CD14-positive monocyte (primary cell): ENCODE data around the gene AGXT2. TPM values are rescaled to one million over a fixed set of nuclear protein-coding genes. Genes with fewer than 3 reads are reported as not detected.

Experiments
- DNase-seq, 3 donors: peaks; one replicate each; pipeline ENCODE4 v3.0.0-alpha.2; 2011 to 2022
- H2AFZ ChIP-seq: 2 replicates; pipeline ENCODE4 v1.6.0; 2012; ENCODE audit warnings: mild to moderate bottlenecking, low read depth, low read length, inconsistent platforms; ENCODE audit not compliant: insufficient read depth, poor library complexity, severe bottlenecking
- H3K27ac ChIP-seq, 2 donors: 1 replicate in 1 of 2; 2 replicates in 1 of 2; pipeline ENCODE4 v1.5.1; 2012 to 2013; ENCODE audit warnings: low read length in 2 of 2, control low read depth in 1 of 2, inconsistent platforms in 1 of 2, low read depth in 1 of 2, mild to moderate bottlenecking in 1 of 2
- H3K27me3 ChIP-seq, 2 donors: one replicate each; pipeline versions ENCODE4 v1.6.0 to v1.6.1; 2011 to 2013; ENCODE audit warnings: low read length in 2 of 2; ENCODE audit not compliant: control insufficient read depth in 2 of 2, insufficient read depth in 2 of 2
- H3K36me3 ChIP-seq, 2 donors: replicated peaks in 1 of 2; 1 replicate in 1 of 2; 2 replicates in 1 of 2; pipeline versions ENCODE4 v1.5.1 to v1.6.1; 2012 to 2013; ENCODE audit warnings: low read length in 2 of 2, control low read depth in 1 of 2, inconsistent platforms in 1 of 2, mild to moderate bottlenecking in 1 of 2; ENCODE audit not compliant: insufficient read depth in 2 of 2, control insufficient read depth in 1 of 2
- H3K4me1 ChIP-seq, 2 donors: 1 replicate in 1 of 2; 2 replicates in 1 of 2; pipeline versions ENCODE4 v1.5.1 to v1.6.1; 2012 to 2013; ENCODE audit warnings: low read length in 2 of 2, control low read depth in 1 of 2, inconsistent platforms in 1 of 2, mild to moderate bottlenecking in 1 of 2, moderate library complexity in 1 of 2; ENCODE audit not compliant: insufficient read depth in 2 of 2, control insufficient read depth in 1 of 2
- H3K4me2 ChIP-seq: replicated peaks from 2 replicates; pipeline ENCODE3; 2012; ENCODE audit warnings: low read length, moderate library complexity, mild to moderate bottlenecking; ENCODE audit not compliant: poor library complexity, severe bottlenecking; ENCODE audit errors: extremely low read depth
- H3K4me3 ChIP-seq, 3 experiments: fragments of 200-600 bp in 1 of 3; sonication (generic) in 1 of 3; replicated peaks in 1 of 3; 1 replicate in 2 of 3; 2 replicates in 1 of 3; pipeline ENCODE4 v1.5.1; 2011 to 2013; ENCODE audit warnings: low read length in 3 of 3, mild to moderate bottlenecking in 3 of 3, control low read depth in 2 of 3, low read depth in 2 of 3, inconsistent platforms in 1 of 3, moderate library complexity in 1 of 3
- H3K79me2 ChIP-seq: 2 replicates; pipeline ENCODE4 v1.6.0; 2012; ENCODE audit warnings: mild to moderate bottlenecking, control low read depth, inconsistent platforms, low read length, moderate library complexity; ENCODE audit not compliant: insufficient read depth
- H3K9ac ChIP-seq: 2 replicates; pipeline ENCODE4 v1.6.0; 2017; ENCODE audit warnings: low read length, mild to moderate bottlenecking; ENCODE audit not compliant: insufficient read depth, poor library complexity, severe bottlenecking
- H3K9me3 ChIP-seq, 2 donors: replicated peaks in 1 of 2; 1 replicate in 1 of 2; 2 replicates in 1 of 2; pipeline versions ENCODE4 v1.5.1 to v1.6.1; 2012 to 2013; ENCODE audit warnings: low read length in 2 of 2, control low read depth in 1 of 2; ENCODE audit not compliant: control insufficient read depth in 1 of 2, insufficient read depth in 1 of 2
- H4K20me1 ChIP-seq: 2 replicates; pipeline ENCODE4 v1.6.0; 2012; ENCODE audit warnings: mild to moderate bottlenecking, low read length, control low read depth, moderate library complexity; ENCODE audit not compliant: insufficient read depth
- H3K27ac Mint-ChIP-seq, 7 donors: one replicate each; pipeline ENCODE4 v1.8.0; 2020; ENCODE audit warnings: mild to moderate bottlenecking in 7 of 7, mixed read lengths in 7 of 7, moderate library complexity in 6 of 7, inconsistent platforms in 2 of 7
- H3K27me3 Mint-ChIP-seq, 3 donors: one replicate each; pipeline ENCODE4 v1.8.0; 2021 to 2022; ENCODE audit warnings: low read depth in 3 of 3, mild to moderate bottlenecking in 3 of 3, mixed read lengths in 3 of 3, moderate library complexity in 3 of 3, inconsistent platforms in 1 of 3
- H3K36me3 Mint-ChIP-seq, 2 donors: one replicate each; pipeline ENCODE4 v1.8.0; 2020; ENCODE audit warnings: mixed read lengths in 2 of 2, inconsistent platforms in 1 of 2, mild to moderate bottlenecking in 1 of 2
- H3K4me1 Mint-ChIP-seq: one replicate; pipeline ENCODE4 v1.8.0; 2020; ENCODE audit warnings: mild to moderate bottlenecking, mixed read lengths
- H3K4me3 Mint-ChIP-seq, 2 donors: one replicate each; pipeline ENCODE4 v1.8.0; 2020; ENCODE audit warnings: mild to moderate bottlenecking in 2 of 2, mixed read lengths in 2 of 2, moderate library complexity in 1 of 2
- H3K9me3 Mint-ChIP-seq, 7 donors: one replicate each; pipeline ENCODE4 v1.8.0; 2020 to 2022; ENCODE audit warnings: mixed read lengths in 7 of 7, mild to moderate bottlenecking in 6 of 7, moderate library complexity in 6 of 7, inconsistent platforms in 2 of 7
- WGBS: methylation state at CpG from one replicate; pipeline ENCODE4 v1.1.5; 2013; ENCODE audit warnings: missing lambda C conversion rate; ENCODE audit not compliant: insufficient coverage; 5-methylcytosine and 5-hydroxymethylcytosine counted together
- intact Hi-C, 2 donors: fragments of 100-400 bp; cut with micrococcal nuclease; formaldehyde crosslinking; loops; one replicate each; pipeline versions ENCODE4 v1.15.0 to v1.15.1; 2023
- polyA plus RNA-seq, 3 donors: library from polyadenylated mRNA; depleted of rRNA in 1 of 3; unstranded in 2 of 3; stranded (reverse) in 1 of 3; fragments of 300-500 nt in 2 of 3; fragments of >200 nt in 1 of 3; fragmentation: Illumina TruSeq in 2 of 3; gene quantifications; 1 replicate in 2 of 3; 2 replicates in 1 of 3; pipeline ENCODE4 v1.2.3, GENCODE V29; 2012 to 2021
- TF ChIP-seq, protein P1 (sequence below): fragments of 200-600 bp; IDR thresholded peaks from one replicate; pipeline ENCODE4 v1.8.0; 2022; ENCODE audit warnings: antibody characterized with exemption, mild to moderate bottlenecking

The AGXT2 gene
- polyA plus RNA-seq, 3 donors: not detected

DNA sequence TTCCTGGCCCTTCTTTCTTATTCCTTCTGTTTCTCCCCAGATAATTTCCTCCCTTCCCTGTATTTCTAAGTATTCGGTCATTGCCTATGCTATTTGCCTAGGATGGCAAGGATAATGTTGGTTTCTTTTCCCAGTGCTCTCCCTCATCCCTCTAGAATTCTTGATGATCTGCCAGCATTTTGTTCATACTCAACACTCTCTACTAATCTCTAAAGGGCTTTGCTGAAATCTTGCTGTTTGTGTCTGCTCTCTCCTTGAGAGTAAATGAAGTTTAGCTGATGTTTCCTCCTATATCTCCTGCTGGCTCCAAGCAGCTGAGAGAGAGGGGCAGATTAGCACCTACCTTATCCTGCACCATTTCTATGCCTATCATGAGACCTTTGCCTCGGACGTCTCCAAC is 38.1 kb downstream of the AGXT2 start:
- H3K27me3 Mint-ChIP-seq: peaks cover 0 to 8% (median 5%) of the 10 kb centered on the region in 3 donors
- H3K36me3 Mint-ChIP-seq: no peaks in the 10 kb centered on the region

DNA sequence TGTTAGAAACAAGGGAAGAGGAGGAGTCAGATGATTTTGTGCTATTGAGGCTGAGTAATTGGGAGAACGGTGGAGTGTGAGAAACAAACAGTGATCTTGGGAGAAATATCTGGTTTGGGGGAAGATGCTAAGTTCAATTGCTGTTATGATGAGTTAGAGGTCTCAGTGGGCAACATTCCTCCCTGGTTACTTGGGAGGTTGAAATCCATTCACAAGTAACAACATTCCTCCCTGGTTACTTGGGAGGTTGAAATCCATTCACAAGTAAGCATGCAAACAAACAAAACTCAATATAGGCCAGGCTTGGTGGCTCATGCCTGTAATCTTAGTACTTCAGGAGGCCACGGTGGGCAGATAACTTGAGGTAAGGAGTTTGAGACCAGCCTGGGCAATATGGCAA is 38.7 kb downstream of the AGXT2 start:
- H3K27me3 Mint-ChIP-seq: peaks cover 0 to 8% (median 7%) of the 10 kb centered on the region in 3 donors
- H3K4me3 Mint-ChIP-seq: no peak overlapping the region
- no CpG with 5 or more reads among the region's 2 CpGs for WGBS

More for the DNA sequence above, 38.1 kb downstream of the AGXT2 start:
- no peaks in the 10 kb centered on the region for H3K36me3 ChIP-seq
- Mint-ChIP-seq H3K4me1 (no peaks in the 10 kb centered on the region), H3K4me3 (no peak overlapping the region), H3K9me3 (peaks cover 0 to 6% (median 2%) of the 10 kb centered on the region in 7 donors), H3K27ac (no peak overlapping the region)
- H3K9ac ChIP-seq: no peak overlapping the region
- no peak overlapping the region for H3K4me2 ChIP-seq
- no peaks in the 10 kb centered on the region for H3K9me3 ChIP-seq
- H3K4me3 ChIP-seq: no peak overlapping the region
- no peak for DNase-seq
- no peak overlapping the region for H3K27ac ChIP-seq
- no peaks in the 10 kb centered on the region for H4K20me1 ChIP-seq
- peaks cover 0 to 2% of the 10 kb centered on the region in 2 donors for H3K27me3 ChIP-seq
- no peak overlapping the region for H2AFZ ChIP-seq
- H3K79me2 ChIP-seq: no peaks in the 10 kb centered on the region
- H3K4me1 ChIP-seq: no peaks in the 10 kb centered on the region
- no CpG with 5 or more reads among the region's 3 CpGs for WGBS
- intact Hi-C loops: no loop called here
- TF ChIP-seq, protein P1, sequence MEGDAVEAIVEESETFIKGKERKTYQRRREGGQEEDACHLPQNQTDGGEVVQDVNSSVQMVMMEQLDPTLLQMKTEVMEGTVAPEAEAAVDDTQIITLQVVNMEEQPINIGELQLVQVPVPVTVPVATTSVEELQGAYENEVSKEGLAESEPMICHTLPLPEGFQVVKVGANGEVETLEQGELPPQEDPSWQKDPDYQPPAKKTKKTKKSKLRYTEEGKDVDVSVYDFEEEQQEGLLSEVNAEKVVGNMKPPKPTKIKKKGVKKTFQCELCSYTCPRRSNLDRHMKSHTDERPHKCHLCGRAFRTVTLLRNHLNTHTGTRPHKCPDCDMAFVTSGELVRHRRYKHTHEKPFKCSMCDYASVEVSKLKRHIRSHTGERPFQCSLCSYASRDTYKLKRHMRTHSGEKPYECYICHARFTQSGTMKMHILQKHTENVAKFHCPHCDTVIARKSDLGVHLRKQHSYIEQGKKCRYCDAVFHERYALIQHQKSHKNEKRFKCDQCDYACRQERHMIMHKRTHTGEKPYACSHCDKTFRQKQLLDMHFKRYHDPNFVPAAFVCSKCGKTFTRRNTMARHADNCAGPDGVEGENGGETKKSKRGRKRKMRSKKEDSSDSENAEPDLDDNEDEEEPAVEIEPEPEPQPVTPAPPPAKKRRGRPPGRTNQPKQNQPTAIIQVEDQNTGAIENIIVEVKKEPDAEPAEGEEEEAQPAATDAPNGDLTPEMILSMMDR: no peak

More for the DNA sequence above, 38.7 kb downstream of the AGXT2 start:
- intact Hi-C loops: no loop called here
- no peaks in the 10 kb centered on the region for H3K4me1 ChIP-seq
- no peaks in the 10 kb centered on the region for H3K36me3 ChIP-seq
- H4K20me1 ChIP-seq: no peaks in the 10 kb centered on the region
- no peak overlapping the region for H3K9ac ChIP-seq
- no peak overlapping the region for H3K27ac ChIP-seq
- no peaks in the 10 kb centered on the region for H3K79me2 ChIP-seq
- peaks cover 0 to 2% of the 10 kb centered on the region in 2 donors for H3K27me3 ChIP-seq
- Mint-ChIP-seq H3K36me3 (no peaks in the 10 kb centered on the region), H3K9me3 (peaks cover 0 to 6% (median 2%) of the 10 kb centered on the region in 7 donors), H3K27ac (no peak overlapping the region), H3K4me1 (no peaks in the 10 kb centered on the region)
- H3K4me2 ChIP-seq: no peak overlapping the region
- no peak overlapping the region for H2AFZ ChIP-seq
- no peaks in the 10 kb centered on the region for H3K9me3 ChIP-seq
- DNase-seq: no peak
- TF ChIP-seq, protein P1: no peak
- no peak overlapping the region for H3K4me3 ChIP-seq
